HG03565 (cell line): ENCODE measurements around the gene SEL1L2.
"Not testable (repeated sequence)": the region's sequence is repeated elsewhere in the genome, so short reads cannot be mapped to it uniquely, and the experiment has no call there.

Experiments
- ATAC-seq: cut with Tn5 transposase; IDR thresholded peaks from one replicate; pipeline ENCODE4 v1.9.1; 2021; ENCODE audit warnings: mild to moderate bottlenecking, moderate library complexity; ENCODE audit not compliant: unreplicated experiment

Gene SEL1L2, protein sequence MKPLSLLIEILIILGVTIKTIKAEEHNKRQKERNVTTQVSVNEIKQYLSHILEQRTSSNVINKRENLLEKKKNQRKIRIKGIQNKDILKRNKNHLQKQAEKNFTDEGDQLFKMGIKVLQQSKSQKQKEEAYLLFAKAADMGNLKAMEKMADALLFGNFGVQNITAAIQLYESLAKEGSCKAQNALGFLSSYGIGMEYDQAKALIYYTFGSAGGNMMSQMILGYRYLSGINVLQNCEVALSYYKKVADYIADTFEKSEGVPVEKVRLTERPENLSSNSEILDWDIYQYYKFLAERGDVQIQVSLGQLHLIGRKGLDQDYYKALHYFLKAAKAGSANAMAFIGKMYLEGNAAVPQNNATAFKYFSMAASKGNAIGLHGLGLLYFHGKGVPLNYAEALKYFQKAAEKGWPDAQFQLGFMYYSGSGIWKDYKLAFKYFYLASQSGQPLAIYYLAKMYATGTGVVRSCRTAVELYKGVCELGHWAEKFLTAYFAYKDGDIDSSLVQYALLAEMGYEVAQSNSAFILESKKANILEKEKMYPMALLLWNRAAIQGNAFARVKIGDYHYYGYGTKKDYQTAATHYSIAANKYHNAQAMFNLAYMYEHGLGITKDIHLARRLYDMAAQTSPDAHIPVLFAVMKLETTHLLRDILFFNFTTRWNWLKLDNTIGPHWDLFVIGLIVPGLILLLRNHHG

DNA sequence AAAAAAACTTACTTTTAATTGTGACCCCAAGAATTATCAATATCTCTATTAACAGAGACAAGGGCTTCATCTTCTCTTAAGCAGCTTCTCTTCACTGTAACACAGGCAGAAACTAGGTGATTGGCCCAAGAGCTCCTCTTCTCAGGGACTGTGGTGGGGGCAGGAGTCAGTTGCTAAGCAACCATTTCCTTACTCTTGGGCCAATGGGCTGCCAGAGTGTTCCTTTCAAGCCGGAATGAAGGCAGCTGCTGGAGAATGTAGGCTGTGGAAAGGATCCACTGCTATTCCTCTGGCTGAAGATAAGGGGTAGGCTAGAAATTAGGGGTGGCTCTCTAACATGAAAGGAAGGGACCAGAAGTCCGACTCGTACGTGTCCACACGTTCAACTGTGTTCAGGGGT lies at the start of gene SEL1L2:
Gene SEL1L2, minus strand, starts transcription at position 150 of the 400 bp plus-strand sequence. Its CDS starts 80 bp downstream, at position 70.
- ATAC-seq = no peak

DNA sequence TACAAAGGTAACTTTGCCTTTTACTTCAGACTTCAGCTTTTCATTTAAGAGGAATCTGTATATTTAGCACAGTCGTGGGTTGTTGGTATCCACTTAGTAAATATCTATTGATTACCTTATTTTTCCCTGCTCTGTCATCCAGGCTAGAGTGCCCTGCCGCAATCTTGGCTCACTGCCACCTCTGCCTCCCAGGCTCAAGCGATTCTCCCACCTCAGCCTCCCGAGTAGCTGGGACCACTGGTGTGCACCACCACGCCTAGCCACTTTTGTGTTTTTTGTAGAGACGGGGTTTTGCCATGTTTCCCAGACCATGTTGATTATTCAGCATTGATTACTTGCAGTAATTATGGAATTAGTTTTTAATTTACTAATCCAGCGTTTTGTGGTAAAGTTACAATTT lies 46.2 kb upstream of the SEL1L2 start:
- ATAC-seq = no peak

DNA sequence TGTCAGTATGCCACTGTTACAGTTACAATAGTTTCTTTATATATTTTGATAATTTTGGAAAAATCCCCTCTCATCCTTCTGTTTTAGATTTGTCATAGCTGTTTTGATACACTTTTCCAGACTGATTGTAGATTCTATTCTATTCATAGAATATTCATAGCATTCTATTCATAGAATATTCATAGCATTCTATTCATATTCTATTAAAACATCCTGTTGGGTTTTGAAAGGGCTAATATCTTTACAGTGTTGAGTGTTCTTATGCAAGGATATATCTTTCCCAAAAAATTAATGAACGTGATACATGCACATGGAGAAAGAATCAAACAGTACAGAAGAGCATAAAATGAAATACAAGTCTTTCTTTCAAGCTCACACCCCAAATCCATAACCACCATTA lies 42.9 kb upstream of the SEL1L2 start:
- ATAC-seq = no peak

DNA sequence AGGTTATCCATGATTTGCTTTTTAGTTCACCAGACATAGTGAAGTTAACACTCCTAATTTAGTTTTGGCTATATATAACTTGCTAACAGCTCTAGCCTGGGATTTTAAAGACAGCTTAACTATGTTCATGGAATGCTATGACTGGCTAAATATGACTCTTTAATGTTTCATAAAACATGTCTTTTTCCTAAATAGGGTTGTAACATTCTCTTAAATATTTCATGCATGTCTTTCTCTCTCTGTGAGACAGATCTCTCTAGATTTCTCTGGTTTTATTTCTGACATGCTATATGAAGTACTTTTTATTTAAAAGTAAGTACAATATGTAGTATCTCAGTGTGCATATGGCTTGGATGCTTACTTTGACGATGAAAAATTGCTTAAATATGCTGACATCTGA lies 40.6 kb upstream of the SEL1L2 start:
- no peak for ATAC-seq

DNA sequence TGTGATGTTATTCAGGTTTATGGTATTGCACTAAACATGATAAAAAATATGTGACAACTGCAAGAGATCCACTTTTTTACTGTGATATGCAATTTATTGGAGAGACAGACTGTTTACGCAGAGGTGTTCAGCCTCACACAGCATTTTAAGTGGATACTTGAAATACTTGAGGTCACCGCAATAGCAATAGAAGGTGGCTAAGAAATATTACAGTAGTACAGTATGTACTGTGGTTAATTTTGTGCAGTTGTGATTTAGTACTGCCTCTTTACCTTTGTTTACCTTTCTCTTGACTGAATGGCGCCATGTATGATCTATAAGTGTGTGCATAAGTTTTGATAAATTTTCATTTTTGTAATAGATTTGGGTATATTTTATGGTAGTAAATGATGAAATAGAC lies 22.3 kb upstream of the SEL1L2 start:
- ATAC-seq = no peak

DNA sequence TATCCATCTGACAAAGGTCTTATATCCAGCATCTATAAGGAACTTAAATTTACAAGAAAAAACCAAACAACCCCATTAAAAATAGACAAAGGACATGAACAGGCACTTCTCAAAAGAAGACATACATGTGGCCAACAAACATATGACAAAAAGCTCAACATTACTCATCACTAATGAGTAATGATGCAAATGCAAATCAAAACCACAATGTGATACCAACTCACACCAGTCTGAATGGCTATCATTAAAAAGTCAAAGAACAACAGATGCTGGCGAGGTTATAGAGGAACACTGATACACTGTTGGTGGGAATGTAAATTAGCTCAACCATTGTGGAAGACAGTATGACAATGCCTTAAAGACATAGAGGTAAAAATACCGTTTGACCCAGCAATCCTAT lies 18.8 kb upstream of the SEL1L2 start:
- ATAC-seq = no peak

DNA sequence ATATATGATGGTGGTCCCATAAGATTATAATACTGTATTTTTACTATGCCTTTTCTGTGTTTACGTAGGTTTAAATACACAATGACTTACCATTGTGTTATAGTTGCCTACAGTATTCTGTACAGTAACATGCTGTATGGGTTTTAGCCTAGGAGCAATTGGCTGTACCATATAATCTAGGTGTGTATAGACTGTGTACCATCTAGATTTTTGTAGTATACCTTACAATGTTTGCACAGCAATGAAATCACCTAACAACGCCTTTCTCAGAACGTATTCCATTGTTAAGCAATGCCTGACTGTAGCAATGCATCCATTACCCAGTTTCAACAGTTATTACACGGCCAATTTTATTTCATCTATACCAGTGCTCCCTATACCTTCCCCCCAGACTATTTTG lies 15.6 kb upstream of the SEL1L2 start:
- no peak for ATAC-seq

DNA sequence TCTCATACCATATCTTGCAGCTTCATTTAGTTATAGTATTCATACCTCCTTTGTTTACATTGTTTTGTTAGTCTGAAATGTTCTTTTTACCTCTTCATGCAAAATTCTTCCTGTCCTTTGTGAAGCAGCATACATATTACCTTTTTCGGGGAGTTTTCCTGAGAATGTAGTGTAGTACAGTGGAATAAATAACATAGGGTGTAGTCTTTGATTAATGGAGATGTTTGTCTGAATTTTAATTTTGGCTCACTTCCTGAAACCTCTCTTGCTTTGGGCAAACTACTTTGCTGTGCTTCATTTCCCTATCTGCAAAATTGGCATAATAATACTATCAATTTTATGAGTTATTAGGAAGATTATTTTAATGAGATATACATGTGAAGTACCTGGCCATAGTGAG lies 10.5 kb upstream of the SEL1L2 start:
- no peak for ATAC-seq

DNA sequence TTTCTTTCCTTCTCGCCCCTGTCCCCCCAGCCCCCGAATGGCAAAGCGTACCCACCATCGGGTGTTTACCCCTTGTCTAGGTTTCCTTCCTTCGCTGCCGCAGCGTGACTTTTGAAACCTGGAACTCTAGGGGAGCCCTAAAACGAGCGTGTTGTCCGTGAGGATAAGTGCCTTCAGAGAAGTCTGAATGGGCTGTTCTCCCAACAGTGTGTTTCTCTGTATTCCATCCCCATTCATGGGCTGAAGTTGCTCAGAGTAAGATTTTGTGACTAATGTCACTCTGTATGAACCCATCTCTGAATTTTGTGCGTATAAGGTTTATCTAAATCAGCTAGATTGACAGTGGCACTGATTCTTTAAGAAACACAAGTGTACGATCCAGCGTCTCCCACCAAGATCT lies 5.9 kb upstream of the SEL1L2 start:
- ATAC-seq = no peak

DNA sequence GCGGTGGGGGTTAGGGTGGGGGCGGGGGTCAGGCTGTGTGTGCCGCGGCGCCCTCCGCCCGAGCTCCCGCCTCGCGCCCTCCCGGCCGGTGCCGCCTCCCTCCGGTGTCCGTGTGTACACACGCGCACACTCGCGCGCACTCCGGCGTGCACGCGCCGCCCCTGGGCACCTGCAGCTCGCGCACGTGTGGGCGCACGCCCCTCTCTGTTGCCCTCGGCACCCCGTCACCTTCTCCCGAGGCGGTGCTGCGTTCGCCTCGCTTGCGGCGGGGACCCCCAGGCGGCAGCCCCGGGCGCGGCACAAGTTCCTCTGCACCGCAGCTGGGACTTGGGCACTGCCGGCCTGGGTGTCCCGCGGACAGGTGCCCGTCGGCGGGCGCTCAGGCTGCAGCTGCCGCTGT lies 5.4 kb upstream of the SEL1L2 start:
- ATAC-seq = no peak

DNA sequence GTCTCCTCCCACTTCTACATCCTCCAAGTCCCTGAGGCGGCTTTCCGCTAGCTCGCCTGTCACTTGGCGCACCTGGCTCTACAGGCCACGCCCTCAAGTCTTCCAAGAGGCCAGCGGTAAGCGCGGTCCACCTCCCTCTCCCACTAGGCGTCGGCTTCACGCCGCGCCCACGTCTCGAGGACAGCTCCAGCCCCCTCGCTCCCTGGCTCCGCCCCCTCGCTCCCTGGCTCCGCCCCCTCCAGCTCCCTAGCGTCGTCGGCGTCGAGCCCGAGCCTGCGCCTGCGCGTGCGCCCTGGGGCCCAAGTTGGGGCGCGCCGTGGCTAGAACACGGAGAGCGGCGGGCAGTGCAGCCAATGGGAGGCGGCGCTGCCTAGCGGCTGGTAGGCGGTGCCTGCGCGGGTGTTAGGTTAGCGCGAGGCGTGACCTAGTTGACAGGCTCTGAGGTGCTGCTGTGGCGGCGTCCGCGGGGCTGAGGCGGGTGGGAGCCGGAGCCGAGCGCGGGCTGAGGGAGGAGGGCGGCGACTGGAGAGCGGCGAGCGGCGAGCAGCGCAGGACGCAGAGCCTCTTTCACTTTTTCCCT lies 4.8 kb upstream of the SEL1L2 start, which contains the start of gene MACROD2:
Gene MACROD2, plus strand, starts transcription at position 431 of the 580 bp plus-strand sequence.
- no peak for ATAC-seq

DNA sequence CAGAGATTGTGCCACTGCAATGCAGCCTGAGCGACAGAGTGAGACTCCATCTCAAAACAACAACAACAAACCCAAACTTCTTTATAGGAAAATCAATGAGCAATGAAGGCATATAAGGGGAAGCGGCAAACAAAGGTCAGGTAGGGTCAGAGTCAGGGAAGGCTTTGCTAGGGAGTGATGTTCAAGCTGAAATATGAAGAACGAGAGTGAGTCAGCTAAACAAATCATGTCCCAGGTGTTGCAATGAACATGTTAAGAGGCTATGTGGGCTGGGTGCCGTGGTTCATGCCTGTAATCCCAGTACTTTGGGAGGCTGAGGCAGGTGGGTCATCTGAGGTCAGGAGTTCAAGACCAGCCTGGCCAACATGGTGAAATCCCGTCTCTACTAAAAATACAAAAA lies 1.5 kb upstream of the SEL1L2 start:
- ATAC-seq = not testable (repeated sequence)

DNA sequence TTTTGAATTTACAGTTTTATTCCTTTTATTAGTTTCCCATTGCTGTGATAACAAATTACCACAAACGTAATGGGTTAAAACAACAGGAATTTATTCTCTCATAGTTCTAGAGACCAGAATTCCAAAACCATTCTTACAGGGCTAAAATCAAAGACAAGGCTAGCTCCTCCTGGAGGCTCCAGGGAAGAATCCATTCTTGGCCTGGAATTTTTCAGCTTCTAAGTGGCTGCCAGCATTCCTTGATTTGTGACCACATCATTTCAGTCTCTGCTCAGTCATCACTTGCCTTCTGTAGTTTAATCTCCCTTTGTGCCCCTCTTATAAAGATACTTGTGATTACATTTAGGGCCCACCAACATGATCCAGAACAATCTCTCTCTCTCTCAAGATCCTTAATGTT lies 897 bp upstream of the SEL1L2 start:
- ATAC-seq = no peak

DNA sequence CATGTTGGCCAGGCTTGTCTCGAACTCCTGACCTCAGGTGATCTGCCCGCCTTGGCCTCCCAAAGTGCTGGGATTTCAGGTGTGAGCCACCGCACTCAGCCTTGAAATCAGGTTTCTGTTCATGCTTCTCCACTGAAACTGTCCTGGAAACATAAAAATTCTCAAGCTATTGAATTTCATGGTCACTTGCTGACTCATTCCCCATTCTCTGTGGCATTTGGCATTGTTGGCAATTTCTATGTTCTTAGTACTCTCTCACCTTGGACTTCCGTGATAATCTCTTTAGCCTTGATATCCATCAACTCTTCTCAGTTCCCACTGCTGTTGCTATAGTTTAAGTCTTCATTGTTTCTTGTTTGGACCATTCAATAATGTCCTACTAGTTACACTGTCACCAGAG lies 6.2 kb downstream of the SEL1L2 start:
- ATAC-seq = no peak

DNA sequence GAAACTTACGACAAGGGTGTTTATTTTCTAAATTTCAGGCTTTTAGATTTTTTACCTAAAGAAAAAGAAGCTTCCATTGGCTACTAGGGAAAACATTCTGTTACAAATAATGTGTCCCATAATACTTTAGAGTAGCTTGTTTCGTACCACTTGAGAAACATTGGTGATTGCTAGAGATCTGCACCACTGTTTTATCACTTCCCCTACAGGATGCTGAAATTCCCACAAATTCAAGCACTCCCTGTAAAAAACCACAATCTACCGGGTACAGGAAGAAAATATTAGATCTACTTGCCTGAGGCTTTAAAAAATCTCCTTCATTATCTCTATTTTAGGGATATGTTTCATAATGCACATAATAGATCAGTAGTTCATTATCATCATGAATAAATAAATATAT lies 29.9 kb downstream of the SEL1L2 start:
- ATAC-seq = no peak

DNA sequence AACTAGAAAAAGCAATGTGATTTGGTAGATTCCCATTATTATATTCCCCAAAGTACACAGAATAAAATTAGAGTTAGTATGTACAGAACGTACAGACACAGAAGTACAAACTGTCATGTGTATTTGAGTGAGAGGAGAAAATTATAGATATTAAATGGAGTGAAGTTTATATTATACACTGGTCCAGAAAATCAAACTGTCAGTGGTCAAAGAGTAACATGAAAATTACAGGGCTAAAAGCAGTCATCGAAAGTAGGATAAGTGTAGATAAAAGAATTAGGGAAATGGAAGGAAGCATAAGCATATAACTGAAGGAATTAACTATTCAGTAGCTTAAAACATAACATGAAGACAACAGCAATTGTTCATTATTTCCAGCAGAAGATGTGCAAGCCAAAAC lies 30.3 kb downstream of the SEL1L2 start:
- no peak for ATAC-seq

DNA sequence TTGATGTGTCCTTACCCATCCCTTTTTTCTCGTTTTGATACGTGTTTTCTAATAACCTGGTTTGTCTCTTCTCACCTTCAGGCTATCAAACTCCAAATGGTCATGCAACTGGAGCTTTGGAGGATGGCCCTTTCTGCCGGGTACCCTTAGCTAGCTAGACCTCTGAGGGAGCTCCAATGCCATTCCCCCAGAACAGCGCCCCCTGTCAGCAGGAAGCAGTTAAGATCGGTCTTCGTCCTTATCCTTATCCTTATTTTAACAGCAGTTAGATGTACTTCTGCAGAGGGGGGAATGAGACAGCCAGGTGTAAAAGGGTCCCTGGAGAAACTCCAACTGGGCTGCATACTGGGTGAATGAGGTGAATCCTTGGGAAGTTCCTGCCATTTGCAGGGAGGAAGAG lies 37.2 kb downstream of the SEL1L2 start:
- ATAC-seq = no peak

DNA sequence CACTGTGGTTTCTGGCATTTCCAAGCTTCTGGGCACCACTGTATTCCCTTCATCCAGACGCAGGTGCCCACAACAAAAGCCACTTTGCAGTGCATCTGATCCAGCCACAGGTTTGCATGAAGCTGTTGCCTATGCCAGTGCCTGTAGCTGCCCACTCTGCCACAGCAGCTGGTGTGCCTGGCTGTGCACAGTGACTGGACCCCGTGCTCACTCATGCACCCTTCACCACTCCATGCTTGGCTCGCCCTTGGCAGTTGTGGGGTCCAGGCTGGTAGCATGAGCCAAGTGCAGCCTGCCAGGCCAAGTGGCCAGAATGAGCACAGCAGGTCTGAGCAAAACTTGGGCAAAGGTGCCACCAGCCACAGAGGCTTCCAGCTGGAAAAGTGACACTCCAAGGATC lies 42.7 kb downstream of the SEL1L2 start:
- no peak for ATAC-seq

DNA sequence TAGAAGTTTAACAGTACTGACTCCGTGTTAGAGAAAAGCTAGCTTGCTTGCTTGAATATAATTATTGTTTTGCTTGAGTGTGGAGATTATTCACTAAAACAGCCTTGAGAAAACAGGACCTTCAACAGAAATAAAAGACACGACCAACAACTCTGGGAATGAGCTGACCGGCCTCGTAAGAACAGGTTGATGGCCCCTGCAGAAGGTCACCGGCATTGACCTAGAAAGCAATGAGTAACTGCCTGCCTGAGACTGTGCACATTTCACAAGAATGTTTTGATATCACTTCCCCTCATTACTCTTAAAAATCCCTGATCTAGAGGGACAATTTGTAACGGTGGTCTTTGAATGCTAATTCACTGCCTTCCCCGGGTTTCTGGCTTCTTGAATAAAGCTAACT lies 49.4 kb downstream of the SEL1L2 start:
- ATAC-seq = no peak

DNA sequence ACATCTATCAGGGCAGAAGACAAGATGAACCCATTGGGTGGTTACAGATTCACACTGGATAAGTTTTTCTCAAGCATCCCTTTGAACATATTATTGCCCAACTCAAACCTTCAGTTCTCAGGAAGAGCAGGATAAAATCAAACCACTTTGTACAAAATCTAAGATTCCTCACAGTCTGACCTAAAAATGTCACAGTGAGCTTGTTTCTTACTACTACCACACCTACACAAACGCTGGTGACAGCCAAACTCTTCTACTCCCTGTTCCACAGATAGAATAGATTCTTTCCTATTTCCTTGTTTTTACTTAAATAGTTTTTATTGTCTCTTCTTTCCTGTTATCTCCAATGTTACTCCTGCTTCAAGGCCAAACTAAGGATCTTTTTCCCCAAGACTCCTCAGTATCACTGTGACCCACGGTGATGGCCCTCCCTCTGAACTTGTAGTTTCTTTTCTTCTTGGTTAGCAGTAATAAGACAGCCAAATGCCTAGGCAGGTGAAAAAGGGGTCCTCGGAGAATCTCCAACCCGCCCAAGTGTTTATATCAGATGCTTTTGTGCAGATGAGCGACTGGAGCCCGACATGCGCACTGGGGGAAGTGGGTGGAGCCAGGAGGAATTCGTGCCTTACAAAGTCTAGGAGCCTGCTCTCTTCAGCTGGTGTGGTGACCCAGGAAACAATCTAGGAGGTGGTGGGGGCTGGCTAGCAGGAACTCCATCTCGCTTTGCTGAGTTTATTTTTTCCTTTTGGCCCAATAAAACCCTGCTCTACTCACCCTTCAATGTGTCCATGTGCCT lies 53.4 kb downstream of the SEL1L2 start:
- no peak for ATAC-seq
